Loucy (cell line): ENCODE data around the gene ELMOD2.
A peak's percentile ranks its signal among the peaks of the same experiment; 100 is the strongest.

Experiments
- H2AFZ ChIP-seq: fragments of 200-600 bp; sonication (generic); 2 replicates; pipeline ENCODE4 v1.6.0; 2016; ENCODE audit warnings: antibody characterized with exemption, mild to moderate bottlenecking, low read length, moderate library complexity
- H3F3A ChIP-seq: fragments of 200-600 bp; 2 replicates; pipeline ENCODE4 v1.6.0; 2016; ENCODE audit warnings: antibody characterized with exemption, low read depth, mild to moderate bottlenecking
- H3K27me3 ChIP-seq: fragments of 200-600 bp; sonication (generic); 2 replicates; pipeline ENCODE4 v1.6.1; 2014; ENCODE audit warnings: low read length, mild to moderate bottlenecking; ENCODE audit not compliant: insufficient read depth, poor library complexity, severe bottlenecking
- H3K36me3 ChIP-seq: fragments of 200-600 bp; sonication (generic); 2 replicates; pipeline ENCODE4 v1.6.1; 2016; ENCODE audit warnings: low read length; ENCODE audit not compliant: insufficient read depth
- H3K4me1 ChIP-seq: fragments of 200-600 bp; sonication (generic); 2 replicates; pipeline ENCODE4 v1.5.1; 2014; ENCODE audit warnings: low read length, mild to moderate bottlenecking; ENCODE audit not compliant: insufficient read depth, poor library complexity, severe bottlenecking
- H3K4me2 ChIP-seq: fragments of 200-600 bp; sonication (generic); 2 replicates; pipeline ENCODE4 v1.6.0; 2014; ENCODE audit warnings: antibody characterized with exemption, low read length, low read depth, mild to moderate bottlenecking; ENCODE audit not compliant: poor library complexity, severe bottlenecking
- H3K4me3 ChIP-seq: fragments of 200-600 bp; sonication (generic); 2 replicates; pipeline ENCODE4 v1.5.1; 2014; ENCODE audit warnings: low read length, mild to moderate bottlenecking, mixed read lengths; ENCODE audit not compliant: poor library complexity, severe bottlenecking
- H3K79me2 ChIP-seq: fragments of 200-600 bp; sonication (generic); 2 replicates; pipeline ENCODE4 v1.6.1; 2014; ENCODE audit warnings: low read length; ENCODE audit not compliant: insufficient read depth
- H3K9ac ChIP-seq: fragments of 200-600 bp; sonication (generic); 2 replicates; pipeline ENCODE4 v1.6.0; 2014; ENCODE audit warnings: mild to moderate bottlenecking, low read depth, low read length, moderate library complexity; ENCODE audit not compliant: poor library complexity, severe bottlenecking
- H3K9me2 ChIP-seq: fragments of 200-600 bp; sonication (generic); replicated peaks from 2 replicates; pipeline ENCODE4 v1.6.1; 2016; ENCODE audit warnings: low read depth, low read length, mixed read lengths
- H3K9me3 ChIP-seq: fragments of 200-600 bp; sonication (generic); 2 replicates; pipeline ENCODE4 v1.6.1; 2014; ENCODE audit warnings: mild to moderate bottlenecking, antibody characterized with exemption, low read length, low read depth; ENCODE audit not compliant: insufficient read depth
- H4K20me1 ChIP-seq: fragments of 200-600 bp; sonication (generic); 2 replicates; pipeline ENCODE4 v1.6.0; 2014; ENCODE audit warnings: antibody characterized with exemption, low read length, mild to moderate bottlenecking; ENCODE audit not compliant: insufficient read depth, poor library complexity, severe bottlenecking
- EZH2phosphoT487 ChIP-seq: fragments of 200-600 bp; IDR thresholded peaks from 2 replicates; pipeline ENCODE4 v1.6.1; 2018; ENCODE audit warnings: antibody characterized with exemption, mild to moderate bottlenecking, moderate library complexity, borderline replicate concordance
- TF ChIP-seq, protein P1 (sequence below): fragments of 200-600 bp; sonication (generic); conservative IDR thresholded peaks from 2 replicates; pipeline ENCODE4 v1.5.1; 2014; ENCODE audit warnings: mild to moderate bottlenecking, antibody characterized with exemption, low read length

ELMOD2 gene

DNA sequence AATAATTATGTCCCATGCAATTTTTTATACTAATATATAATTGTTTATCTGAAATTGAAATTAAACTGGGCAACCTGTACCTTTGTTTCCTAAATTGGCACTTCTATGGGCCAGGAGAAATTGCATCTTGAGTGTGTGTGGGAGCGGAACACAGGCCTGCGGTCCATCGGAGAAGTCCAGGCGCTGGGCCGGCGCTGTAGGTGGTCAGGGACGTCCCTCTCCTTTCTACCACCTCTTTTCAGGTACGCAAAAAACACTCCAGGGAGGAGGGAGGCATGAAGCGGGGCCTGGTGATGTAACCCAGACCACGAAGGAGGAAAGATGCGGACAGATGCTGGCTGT lies 26.6 kb upstream of the ELMOD2 start:
- Histone ChIP-seq H3K27me3 (no peaks in the 10 kb centered on the region), H3K9me3 (no peaks in the 10 kb centered on the region), H3K9me2 (no peaks in the 10 kb centered on the region), H3K9ac (no peak overlapping the region), H3K4me1 (no peaks in the 10 kb centered on the region), H3F3A (no peaks in the 10 kb centered on the region), H4K20me1 (no peaks in the 10 kb centered on the region), H3K79me2 (no peaks in the 10 kb centered on the region), H2AFZ (no peak overlapping the region), H3K4me3 (peak overlapping the region; percentile 42), H3K36me3 (no peaks in the 10 kb centered on the region), H3K4me2 (no peak overlapping the region)
- TF ChIP-seq, protein P1, sequence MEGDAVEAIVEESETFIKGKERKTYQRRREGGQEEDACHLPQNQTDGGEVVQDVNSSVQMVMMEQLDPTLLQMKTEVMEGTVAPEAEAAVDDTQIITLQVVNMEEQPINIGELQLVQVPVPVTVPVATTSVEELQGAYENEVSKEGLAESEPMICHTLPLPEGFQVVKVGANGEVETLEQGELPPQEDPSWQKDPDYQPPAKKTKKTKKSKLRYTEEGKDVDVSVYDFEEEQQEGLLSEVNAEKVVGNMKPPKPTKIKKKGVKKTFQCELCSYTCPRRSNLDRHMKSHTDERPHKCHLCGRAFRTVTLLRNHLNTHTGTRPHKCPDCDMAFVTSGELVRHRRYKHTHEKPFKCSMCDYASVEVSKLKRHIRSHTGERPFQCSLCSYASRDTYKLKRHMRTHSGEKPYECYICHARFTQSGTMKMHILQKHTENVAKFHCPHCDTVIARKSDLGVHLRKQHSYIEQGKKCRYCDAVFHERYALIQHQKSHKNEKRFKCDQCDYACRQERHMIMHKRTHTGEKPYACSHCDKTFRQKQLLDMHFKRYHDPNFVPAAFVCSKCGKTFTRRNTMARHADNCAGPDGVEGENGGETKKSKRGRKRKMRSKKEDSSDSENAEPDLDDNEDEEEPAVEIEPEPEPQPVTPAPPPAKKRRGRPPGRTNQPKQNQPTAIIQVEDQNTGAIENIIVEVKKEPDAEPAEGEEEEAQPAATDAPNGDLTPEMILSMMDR = no peak
- TF ChIP-seq EZH2phosphoT487 = no peak

GRCh38 chr4:140497747-140498636 lies 26.0 kb upstream of the ELMOD2 start, which contains the start of gene MGAT4D:
MGAT4D (minus strand) TSS chr4:140498293; CDS start chr4:140498222, 71 bp downstream.
- Histone ChIP-seq H3K9ac (no peak within 1 kb of the TSS), H3F3A (no peaks in the 10 kb centered on the region), H4K20me1 (no peaks in the 10 kb centered on the region), H3K27me3 (no peaks in the 10 kb centered on the region), H3K9me3 (no peaks in the 10 kb centered on the region), H2AFZ (peak within 1 kb of the TSS; percentile 45; the same call in 1 of the 2 replicates), H3K9me2 (no peaks in the 10 kb centered on the region), H3K4me3 (peak within 1 kb of the TSS; percentile 42), H3K36me3 (no peaks in the 10 kb centered on the region), H3K4me2 (no peak within 1 kb of the TSS), H3K79me2 (no peaks in the 10 kb centered on the region), H3K4me1 (no peaks in the 10 kb centered on the region)
- TF ChIP-seq, protein P1 = no peak
- TF ChIP-seq EZH2phosphoT487 = no peak

- H2AFZ ChIP-seq = no peak overlapping the region
- no peaks in the 10 kb centered on the region for H3K9me3 ChIP-seq
- H3K36me3 ChIP-seq = no peaks in the 10 kb centered on the region
- H3K9ac ChIP-seq = no peak overlapping the region
- no peak overlapping the region for H3K4me3 ChIP-seq
- no peaks in the 10 kb centered on the region for H3K79me2 ChIP-seq
- no peaks in the 10 kb centered on the region for H3F3A ChIP-seq
- TF ChIP-seq, protein P1 = no peak
- no peak for TF ChIP-seq EZH2phosphoT487
- no peak overlapping the region for H3K4me2 ChIP-seq
- no peaks in the 10 kb centered on the region for H4K20me1 ChIP-seq
- no peaks in the 10 kb centered on the region for H3K9me2 ChIP-seq
- H3K4me1 ChIP-seq = no peaks in the 10 kb centered on the region
- H3K27me3 ChIP-seq = no peaks in the 10 kb centered on the region
Observed at GRCh38 chr4:140499391-140499790, 24.6 kb upstream of the ELMOD2 start.
